NCI-H1105 treated with DMSO at 0.1 percent for 48 hours (cell line): ENCODE data around the gene NPIPA5.
"Not testable (repeated sequence)": the region's sequence is repeated elsewhere in the genome, so short reads cannot be mapped to it uniquely, and the experiment has no call there.

ENCODE experiments used
- DNase-seq: peaks from one replicate; lab custom pipeline; 2025; lab: John Stamatoyannopoulos, UW

The NPIPA5 gene

GRCh38 chr16:15378194-15378593, at the start of gene NPIPA5:
Gene NPIPA5, minus strand, starts transcription at chr16:15378294. Its CDS starts 0 bp downstream, at chr16:15378294.
- not testable (repeated sequence) for DNase-seq

DNA sequence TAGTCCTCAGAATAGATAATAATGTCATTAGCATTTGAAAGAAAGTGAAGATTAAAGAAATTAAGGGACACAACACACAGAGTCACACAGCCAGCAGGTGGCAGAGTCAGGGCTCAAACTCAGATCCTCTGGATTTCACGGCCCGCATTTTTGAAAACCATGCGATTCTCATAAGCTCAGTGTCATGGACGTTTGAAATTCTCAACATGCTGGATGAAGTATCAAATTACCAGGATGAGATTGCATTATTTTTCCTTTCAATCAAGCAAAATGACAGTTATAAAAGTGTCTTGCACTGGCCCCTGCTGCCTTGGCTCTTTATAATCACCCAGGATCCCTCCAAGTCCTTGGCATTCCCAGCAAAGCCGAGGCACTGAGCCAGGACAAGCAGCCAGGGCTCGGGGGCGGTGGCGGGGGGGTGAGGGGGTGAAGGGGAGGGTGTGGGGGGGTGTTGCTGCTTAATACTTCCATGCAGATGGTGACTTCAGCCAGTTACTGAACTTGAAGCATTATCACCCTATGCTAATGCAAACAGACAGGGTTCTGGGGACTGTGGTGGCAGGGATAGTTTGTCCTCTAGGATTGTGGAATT, 49.6 kb upstream of the NPIPA5 start:
- peak; percentile 71 for DNase-seq

DNA sequence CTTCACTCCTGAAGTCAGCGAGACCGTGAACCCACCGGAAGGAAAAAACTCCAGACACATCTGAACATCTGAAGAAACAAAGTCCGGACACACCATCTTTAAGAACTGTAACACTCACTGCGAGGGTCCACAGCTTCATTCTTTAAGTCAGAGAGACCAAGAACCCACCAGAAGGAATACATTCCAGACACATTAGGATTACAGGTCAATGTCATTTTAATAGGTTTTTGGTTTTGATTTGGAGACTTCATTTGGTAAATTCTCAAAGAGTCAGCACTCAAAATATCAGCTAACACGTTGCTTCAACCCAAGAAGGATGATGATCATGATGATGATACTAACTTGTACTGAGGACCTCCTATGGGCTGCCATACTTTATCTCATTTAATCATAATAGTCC, 48.7 kb upstream of the NPIPA5 start:
- DNase-seq, result no peak

- DNase-seq, result no peak
Measured at GRCh38 chr16:15425861-15426260, 47.8 kb upstream of the NPIPA5 start.

GRCh38 chr16:15422222-15422621, 44.1 kb upstream of the NPIPA5 start:
- DNase-seq, result no peak

GRCh38 chr16:15421696-15422095, 43.6 kb upstream of the NPIPA5 start:
- not testable (repeated sequence) for DNase-seq

- no peak for DNase-seq
Measured at GRCh38 chr16:15418206-15418605, 40.1 kb upstream of the NPIPA5 start.

- DNase-seq, result no peak
Measured at GRCh38 chr16:15417197-15417596, 39.1 kb upstream of the NPIPA5 start.

DNA sequence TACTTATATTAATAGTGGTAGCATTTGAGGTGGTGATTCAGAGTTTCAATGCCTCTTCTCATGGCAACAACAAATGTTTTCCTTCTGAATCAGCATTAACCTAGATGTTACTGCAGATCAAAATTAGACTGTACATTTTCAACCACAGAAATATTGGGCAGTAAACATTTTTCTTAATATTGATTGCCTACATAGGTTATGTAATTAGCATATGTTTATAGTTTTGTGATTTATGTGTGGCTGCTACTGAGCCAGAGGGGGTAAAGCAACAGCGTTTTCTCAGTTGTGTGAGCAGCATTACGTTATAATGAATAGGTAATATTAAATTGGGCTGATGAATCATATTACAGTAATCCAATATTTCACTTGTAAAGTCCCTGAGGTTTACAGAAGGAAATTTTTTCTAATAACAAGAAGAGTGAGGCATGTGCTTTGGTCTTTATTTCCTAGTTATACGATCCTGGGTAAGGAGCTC, 37.5 kb upstream of the NPIPA5 start:
- no peak for DNase-seq

DNA sequence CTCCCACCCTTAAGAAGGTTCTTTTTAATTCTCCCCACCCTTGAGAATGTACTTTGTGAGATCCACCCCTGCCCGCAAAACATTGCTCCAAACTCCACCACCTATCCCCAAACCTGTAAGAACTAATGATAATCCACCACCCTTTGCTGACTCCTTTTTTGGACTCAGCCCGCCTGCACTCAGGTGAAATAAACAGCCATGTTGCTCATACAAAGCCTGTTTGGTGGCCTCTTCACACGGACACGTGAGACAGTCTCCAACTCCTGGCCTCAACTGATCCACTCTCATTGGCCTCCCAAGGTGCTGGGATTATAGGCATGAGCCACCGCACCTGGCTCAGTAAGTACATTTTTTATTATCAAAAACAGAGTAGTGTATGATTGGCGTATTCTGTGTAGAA, 31.4 kb upstream of the NPIPA5 start:
- DNase-seq, result not testable (repeated sequence)

DNA sequence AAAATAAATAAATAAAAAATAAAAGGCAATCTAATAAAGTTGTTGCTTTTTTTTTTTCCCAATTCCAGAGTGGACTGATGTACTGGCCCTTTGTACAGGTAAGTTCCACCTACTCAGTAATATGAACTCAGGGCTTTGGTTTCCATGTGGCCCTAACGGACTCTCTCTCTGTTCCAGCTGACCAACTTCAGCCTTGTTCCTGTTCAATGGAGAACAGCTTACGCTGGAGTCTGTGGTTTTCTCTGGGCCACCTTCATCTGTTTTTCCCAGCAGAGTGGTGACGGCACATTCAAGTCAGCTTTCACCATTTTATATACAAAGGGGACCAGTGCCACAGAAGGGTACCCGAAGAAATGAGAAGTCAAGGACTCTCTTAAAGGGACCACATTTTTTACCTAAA, 29.7 kb upstream of the NPIPA5 start:
- not testable (repeated sequence) for DNase-seq

DNA sequence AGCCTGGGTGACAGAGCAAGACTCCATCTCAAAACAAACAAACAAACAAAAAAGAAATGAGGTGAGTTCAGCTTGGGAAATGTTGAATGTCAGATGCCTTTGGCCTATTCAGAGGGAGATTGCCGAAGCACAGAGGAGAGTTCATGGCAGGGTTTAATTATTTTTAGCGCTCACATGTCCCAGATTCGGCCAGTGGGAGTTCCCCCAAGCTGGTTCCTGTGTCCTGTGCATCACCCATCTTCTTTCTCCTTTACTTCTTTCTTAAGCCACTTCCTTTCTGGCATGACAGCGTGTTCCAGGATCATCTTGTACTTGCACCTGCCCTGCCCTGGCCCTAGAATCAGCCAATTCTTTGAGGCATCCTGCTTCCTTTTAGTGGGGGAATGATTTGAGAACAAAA, 26.7 kb upstream of the NPIPA5 start:
- no peak for DNase-seq

- DNase-seq, result not testable (repeated sequence)
Measured at GRCh38 chr16:15404091-15404490, 26.0 kb upstream of the NPIPA5 start.

DNA sequence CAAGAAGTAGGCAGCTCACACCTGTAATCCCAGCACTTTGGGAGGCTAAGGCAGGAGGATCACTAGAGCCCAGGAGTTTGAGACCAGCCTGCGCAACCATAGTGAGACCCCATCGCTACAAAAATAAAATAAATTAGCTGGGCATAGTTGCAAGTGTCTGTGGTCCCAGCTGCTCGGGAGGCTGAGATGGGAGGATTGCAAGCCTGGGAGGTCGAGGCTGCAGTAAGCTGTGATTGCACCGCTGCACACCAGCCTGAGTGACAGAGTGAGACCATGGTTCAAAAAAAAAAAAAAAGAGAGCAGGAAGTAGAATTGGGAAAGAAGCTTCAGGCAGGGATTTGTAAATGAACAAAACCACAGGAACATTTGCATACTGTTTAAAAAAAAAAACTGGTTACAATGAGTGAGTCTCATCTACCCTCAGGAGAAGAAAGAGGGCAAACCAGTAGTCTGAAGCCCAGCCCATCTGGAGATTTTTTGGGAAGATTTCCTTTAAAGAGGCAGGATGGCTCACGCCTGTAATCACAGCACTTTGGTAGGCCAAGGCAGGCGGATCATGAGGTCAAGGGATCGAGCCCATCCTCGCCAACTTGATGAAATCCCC, 25.4 kb upstream of the NPIPA5 start:
- no peak for DNase-seq

DNA sequence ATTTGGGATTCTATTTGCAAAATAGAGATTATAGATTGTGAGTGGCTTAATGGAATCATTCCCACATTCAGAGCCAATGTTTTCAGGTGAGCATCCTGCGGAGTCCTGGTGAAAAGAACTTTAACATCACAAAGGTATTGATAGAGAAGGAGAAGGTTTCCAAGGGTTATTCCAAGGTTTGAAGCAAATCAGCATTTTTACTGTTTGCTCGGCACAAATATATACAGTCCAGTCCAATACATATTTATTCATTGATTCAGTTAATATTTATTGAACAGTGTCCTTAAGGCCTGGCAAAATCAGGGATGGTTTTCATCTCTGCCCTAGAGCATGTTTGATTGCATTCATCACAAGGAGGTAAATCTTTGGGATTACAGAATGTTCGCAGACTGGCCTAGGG, 23.9 kb upstream of the NPIPA5 start:
- DNase-seq, result no peak

DNA sequence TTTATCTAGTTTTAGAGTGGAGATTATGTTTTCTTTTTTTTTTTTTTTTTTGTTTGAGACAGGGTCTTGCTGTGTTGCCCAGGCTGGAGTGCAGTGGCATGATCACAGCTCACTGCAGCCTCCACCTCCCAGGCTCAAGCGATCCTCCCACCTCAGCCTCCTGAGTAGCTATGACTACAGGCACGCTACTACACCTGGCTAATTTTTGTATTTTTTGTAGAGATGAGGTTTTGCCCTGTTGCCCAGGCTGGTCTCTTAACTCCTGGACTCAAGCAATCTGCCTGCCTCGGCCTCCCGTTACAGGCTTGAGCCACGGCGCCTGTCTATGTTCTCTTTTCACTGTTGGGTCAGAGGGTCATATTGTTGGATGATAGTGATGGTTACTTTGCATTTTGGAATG, 22.2 kb upstream of the NPIPA5 start:
- not testable (repeated sequence) for DNase-seq

DNA sequence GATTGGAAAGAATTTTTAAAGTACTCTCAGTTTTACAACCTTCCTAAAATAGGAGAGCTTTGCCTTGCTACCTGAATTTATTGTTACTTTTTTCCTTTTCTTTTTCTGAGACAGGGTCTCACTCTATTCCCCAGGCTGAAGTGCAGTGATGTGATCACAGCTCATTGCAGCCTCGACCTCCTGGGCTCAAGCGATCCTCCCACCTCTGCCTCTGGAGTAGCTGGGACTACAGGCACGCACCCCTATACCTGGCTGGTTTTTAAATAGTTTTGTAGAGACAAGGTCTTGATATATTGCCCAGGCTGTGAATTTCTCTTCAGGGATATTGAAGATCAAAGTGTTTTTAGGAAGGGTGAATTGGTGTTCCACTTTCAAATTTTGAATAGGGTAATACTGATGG, 21.2 kb upstream of the NPIPA5 start:
- DNase-seq, result no peak

GRCh38 chr16:15398618-15399316, 20.7 kb upstream of the NPIPA5 start:
- DNase-seq, result no peak

DNA sequence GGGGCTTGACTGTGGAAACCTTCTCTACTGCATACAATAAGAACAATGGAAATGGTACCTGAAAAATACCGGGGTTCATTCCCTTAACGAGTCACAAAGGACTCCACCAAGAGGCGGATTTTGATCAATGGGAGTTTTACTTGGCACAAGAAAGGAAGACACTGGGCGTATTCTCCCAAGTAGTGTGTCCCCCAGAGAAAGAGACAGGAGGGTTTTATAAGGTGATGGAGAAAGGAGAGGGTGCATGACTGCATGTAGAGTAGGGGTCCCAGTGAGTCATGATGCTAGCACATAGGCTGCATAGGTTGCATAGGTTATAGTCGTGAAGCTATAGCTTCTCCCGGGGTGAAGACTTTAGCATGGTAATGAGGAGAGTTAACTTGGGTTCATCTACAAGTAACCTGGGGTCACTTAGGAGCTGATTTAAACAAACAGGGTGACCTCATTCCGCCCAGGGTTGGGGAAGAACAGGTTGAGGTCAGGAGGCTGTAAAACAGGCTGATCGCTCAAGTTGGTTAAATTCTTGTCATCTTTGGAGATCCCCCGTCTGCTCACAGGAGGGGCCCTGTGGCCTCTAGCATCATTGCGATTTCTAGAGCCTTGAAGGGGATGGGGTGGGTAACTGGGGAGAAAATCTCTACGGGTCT, 19.0 kb upstream of the NPIPA5 start:
- no peak for DNase-seq

- DNase-seq, result not testable (repeated sequence)
Measured at GRCh38 chr16:15396509-15396829, 18.4 kb upstream of the NPIPA5 start.

- DNase-seq, result peak; percentile 56
Measured at GRCh38 chr16:15395631-15396508, 17.8 kb upstream of the NPIPA5 start, which contains the start of gene MPV17L. Gene MPV17L, plus strand, starts transcription at chr16:15395754. Its CDS starts 144 bp downstream, at chr16:15395898.

- not testable (repeated sequence) for DNase-seq
Measured at GRCh38 chr16:15393025-15393424, 14.9 kb upstream of the NPIPA5 start.
